ENCODE data around the gene ZFP36.

DNA sequence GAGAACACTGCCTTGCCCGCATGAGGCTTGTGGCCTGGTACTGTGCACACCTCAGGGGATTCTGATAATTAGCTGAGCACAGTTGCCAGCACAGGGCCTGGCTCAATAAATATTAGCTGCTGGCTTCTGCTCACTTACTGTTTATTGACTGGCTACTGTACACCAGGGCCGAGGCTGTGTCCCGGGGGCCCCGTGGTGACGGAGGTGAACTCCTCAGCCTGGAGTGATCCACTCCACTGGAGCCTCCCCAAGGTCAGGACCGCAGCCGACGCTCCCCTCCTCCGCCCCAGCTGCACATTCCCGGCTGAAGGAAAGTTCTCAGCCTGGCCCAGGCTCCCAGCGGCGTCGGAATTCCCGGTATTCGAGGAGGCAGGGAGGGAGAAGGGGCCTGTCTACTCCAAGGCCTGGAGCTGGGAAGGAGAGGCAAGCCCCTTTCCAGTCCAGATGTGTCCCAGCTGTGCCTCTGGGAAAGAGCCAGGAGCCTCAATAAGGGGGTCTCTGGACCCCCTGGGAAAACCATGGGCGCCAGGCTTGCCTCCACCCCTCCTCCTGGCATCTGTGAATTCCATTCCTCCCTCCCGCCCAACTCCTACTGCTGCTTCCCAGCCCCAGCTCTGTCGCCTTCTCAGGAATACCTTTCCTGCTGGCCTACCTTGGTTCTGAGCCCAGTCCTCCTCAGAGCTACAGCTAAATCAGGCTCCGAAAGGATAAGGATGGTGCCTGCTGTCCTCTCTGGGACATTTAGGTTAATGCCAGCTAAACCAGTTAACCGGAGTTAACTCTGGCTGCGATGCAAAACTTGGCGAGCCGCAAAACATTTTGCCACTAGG, 21.9 kb downstream of the ZFP36 start:
- TF ChIP-seq, protein P1, sequence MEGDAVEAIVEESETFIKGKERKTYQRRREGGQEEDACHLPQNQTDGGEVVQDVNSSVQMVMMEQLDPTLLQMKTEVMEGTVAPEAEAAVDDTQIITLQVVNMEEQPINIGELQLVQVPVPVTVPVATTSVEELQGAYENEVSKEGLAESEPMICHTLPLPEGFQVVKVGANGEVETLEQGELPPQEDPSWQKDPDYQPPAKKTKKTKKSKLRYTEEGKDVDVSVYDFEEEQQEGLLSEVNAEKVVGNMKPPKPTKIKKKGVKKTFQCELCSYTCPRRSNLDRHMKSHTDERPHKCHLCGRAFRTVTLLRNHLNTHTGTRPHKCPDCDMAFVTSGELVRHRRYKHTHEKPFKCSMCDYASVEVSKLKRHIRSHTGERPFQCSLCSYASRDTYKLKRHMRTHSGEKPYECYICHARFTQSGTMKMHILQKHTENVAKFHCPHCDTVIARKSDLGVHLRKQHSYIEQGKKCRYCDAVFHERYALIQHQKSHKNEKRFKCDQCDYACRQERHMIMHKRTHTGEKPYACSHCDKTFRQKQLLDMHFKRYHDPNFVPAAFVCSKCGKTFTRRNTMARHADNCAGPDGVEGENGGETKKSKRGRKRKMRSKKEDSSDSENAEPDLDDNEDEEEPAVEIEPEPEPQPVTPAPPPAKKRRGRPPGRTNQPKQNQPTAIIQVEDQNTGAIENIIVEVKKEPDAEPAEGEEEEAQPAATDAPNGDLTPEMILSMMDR (conservative IDR thresholded peaks at IDR 0.05 in 1 of 2, IDR thresholded peaks at IDR 0.05 in 1 of 2; ENCODE audit: low read depth in 1 of 2, low read length in 2 of 2): no peak
- no peak for TF ChIP-seq EZH2 (IDR thresholded peaks at IDR 0.05; ENCODE audit: low read length, missing control alignments)

All from fibroblast of lung (primary cell).